WERI-Rb-1 (cell line): ENCODE data around the gene LHCGR.

Experiments
- DNase-seq: peaks from one replicate; pipeline ENCODE4 v3.0.0-alpha.2; 2020
- H3K27ac ChIP-seq: fragments of 250-450 bp; sonication (Bioruptor Pico); 2 replicates; pipeline ENCODE4 v1.5.1; 2020; ENCODE audit warnings: mild to moderate bottlenecking, moderate library complexity
- H3K27me3 ChIP-seq: fragments of 250-450 bp; sonication (Bioruptor Pico); 2 replicates; pipeline ENCODE4 v1.5.1; 2021; ENCODE audit warnings: mild to moderate bottlenecking, low read depth, moderate library complexity; ENCODE audit not compliant: insufficient read depth, severe bottlenecking
- H3K36me3 ChIP-seq: fragments of 250-450 bp; sonication (Bioruptor Pico); 2 replicates; pipeline ENCODE4 v1.5.1; 2020; ENCODE audit warnings: mild to moderate bottlenecking, moderate library complexity
- H3K4me3 ChIP-seq: 2 replicates; pipeline ENCODE4 v1.5.1; 2011; ENCODE audit warnings: low read depth, mild to moderate bottlenecking, control low read depth, low read length
- H3K9me3 ChIP-seq: fragments of 250-450 bp; sonication (Bioruptor Pico); 2 replicates; pipeline ENCODE4 v1.5.1; 2021; ENCODE audit warnings: mild to moderate bottlenecking, moderate library complexity; ENCODE audit not compliant: severe bottlenecking
- CTCF ChIP-seq: IDR thresholded peaks from 2 replicates; pipeline ENCODE4 v1.5.1; 2011; ENCODE audit warnings: low read depth, mild to moderate bottlenecking, control low read depth, inconsistent platforms, low read length

Gene LHCGR

GRCh38 chr2:48727560-48727959 lies 28.0 kb downstream of the LHCGR start:
- Histone ChIP-seq H3K4me3 (no peak overlapping the region), H3K36me3 (no peaks in the 10 kb centered on the region), H3K27me3 (no peaks in the 10 kb centered on the region), H3K27ac (no peak overlapping the region), H3K9me3 (no peaks in the 10 kb centered on the region)
- no peak for DNase-seq
- 0 out of 2 replicates have a peak, but pooled peaks have one; percentile 24 for TF ChIP-seq CTCF

- DNase-seq = peak; percentile 37
- peak; percentile 37; the same call in 1 of the 2 replicates for TF ChIP-seq CTCF
- no peaks in the 10 kb centered on the region for H3K27me3 ChIP-seq
- no peaks in the 10 kb centered on the region for H3K36me3 ChIP-seq
- no peak overlapping the region for H3K27ac ChIP-seq
- no peak overlapping the region for H3K4me3 ChIP-seq
- no peaks in the 10 kb centered on the region for H3K9me3 ChIP-seq
These were observed 29.6 kb downstream of the LHCGR start for GRCh38 chr2:48725696-48726494.

- no peaks in the 10 kb centered on the region for H3K36me3 ChIP-seq
- no peak for TF ChIP-seq CTCF
- H3K27ac ChIP-seq = no peak overlapping the region
- H3K27me3 ChIP-seq = no peaks in the 10 kb centered on the region
- H3K4me3 ChIP-seq = no peak overlapping the region
- no peak for DNase-seq
- no peaks in the 10 kb centered on the region for H3K9me3 ChIP-seq
These were observed 31.2 kb downstream of the LHCGR start for GRCh38 chr2:48724278-48724677.

GRCh38 chr2:48723129-48723528 lies 32.4 kb downstream of the LHCGR start:
- Histone ChIP-seq H3K36me3 (no peaks in the 10 kb centered on the region), H3K9me3 (no peaks in the 10 kb centered on the region), H3K27me3 (no peaks in the 10 kb centered on the region), H3K4me3 (no peak overlapping the region), H3K27ac (no peak overlapping the region)
- no peak for DNase-seq
- no peak for TF ChIP-seq CTCF

- no peaks in the 10 kb centered on the region for H3K9me3 ChIP-seq
- no peaks in the 10 kb centered on the region for H3K27me3 ChIP-seq
- no peak for DNase-seq
- TF ChIP-seq CTCF = no peak
- H3K27ac ChIP-seq = no peak overlapping the region
- no peaks in the 10 kb centered on the region for H3K36me3 ChIP-seq
- no peak overlapping the region for H3K4me3 ChIP-seq
These were observed 33.1 kb downstream of the LHCGR start for GRCh38 chr2:48722391-48722790.

- H3K27ac ChIP-seq = no peak overlapping the region
- no peak overlapping the region for H3K4me3 ChIP-seq
- no peaks in the 10 kb centered on the region for H3K27me3 ChIP-seq
- DNase-seq = no peak
- H3K9me3 ChIP-seq = no peaks in the 10 kb centered on the region
- no peak for TF ChIP-seq CTCF
- no peaks in the 10 kb centered on the region for H3K36me3 ChIP-seq
These were observed 34.4 kb downstream of the LHCGR start for GRCh38 chr2:48721158-48721557.
